Non-pigmented ciliary epithelial cell (primary cell): Measurements from ENCODE around the gene APPBP2.
"Not testable (repeated sequence)": the region's sequence is repeated elsewhere in the genome, so short reads cannot be mapped to it uniquely, and the experiment has no call there.

Experiments
- DNase-seq: peaks from one replicate; pipeline ENCODE4 v3.0.0-alpha.2; 2010; ENCODE audit warnings: low read depth

Gene APPBP2

DNA sequence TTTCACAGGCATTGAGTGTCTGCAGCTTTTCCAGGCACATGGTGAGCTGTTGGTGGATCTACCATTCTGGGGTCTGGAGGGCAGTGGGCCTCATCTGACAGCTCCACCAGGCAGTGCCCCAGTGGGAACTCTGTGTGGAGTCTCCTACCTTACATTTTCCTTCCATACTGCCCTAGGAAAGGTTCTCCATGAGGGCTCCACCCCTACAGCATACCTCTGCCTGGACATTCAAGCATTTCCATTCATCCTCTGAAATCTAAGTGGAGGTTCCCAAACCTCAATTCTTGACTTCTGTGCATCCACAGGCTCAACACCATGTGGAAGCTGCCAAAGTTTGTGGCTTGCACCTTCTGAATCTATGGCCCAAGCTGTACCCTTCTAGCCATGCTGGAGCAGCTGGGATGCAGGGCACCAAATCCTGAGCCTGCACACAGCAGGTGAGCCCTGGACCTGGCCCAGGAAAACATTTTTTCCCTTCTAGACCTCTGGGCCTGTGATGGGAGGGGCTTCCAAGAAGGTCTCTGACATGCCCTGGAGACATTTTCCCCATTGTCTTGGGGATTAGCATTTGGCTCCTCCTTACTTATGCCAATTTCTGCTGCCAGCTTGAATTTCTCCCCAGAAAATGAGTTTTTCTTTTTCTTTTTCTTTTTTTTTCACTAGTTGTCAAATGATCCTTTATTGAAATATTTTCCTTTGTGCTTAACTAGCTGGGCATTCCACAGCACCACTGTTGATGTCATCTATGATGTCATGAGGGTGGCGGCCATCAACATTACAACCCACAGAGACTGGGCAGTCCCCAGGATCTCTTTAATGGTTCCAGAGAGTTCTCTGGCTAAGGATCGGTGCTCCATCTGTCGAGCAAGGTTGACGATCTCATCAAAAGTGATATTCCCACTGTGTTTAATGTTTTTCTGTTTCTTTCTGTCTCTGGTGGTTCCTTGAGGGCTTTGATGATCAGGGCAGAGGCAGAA, 92.7 kb downstream of the APPBP2 start:
- not testable (repeated sequence) for DNase-seq

DNA sequence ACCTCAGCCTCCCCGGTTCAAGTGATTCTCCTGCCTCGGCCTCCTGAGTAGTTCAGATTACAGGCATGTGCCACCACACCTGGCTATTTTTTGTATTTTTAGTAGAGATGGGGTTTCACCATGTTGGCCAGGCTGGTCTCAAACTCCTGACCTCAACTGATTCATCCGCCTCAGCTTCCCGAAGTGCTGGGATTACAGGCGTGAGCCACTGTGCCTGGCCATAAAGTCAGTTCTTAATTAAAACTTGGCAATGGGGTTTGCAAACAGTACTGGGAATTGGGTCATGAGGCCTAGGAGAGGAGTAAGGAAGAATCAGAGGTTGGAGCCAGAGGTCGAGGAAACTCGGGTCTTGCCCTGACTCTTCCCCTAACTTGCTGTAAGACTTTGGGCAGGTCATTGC, 95.5 kb downstream of the APPBP2 start:
- not testable (repeated sequence) for DNase-seq

DNA sequence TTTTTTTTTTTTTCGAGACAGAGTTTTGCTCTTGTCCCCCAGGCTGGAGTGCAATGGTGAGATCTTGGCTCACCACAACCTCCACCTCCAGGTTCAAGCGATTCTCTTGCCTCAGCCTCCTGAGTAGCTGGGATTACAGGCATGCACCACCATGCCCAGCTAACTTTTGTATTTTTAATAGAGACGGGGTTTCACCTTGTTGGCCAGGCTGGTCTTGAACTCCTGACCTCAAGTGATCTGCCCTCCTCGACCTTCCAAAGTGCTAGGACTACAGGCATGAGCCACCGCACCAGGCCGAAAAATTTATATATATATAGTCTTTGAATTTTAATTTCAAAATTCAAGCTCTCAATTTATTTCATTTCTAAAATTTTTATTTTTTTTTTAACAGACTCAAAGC, 97.6 kb downstream of the APPBP2 start:
- DNase-seq, result not testable (repeated sequence)

GRCh38 chr17:60426596-60426995, 99.4 kb downstream of the APPBP2 start:
- DNase-seq, result no peak

GRCh38 chr17:60425626-60426025, 100.4 kb downstream of the APPBP2 start:
- no peak for DNase-seq

DNA sequence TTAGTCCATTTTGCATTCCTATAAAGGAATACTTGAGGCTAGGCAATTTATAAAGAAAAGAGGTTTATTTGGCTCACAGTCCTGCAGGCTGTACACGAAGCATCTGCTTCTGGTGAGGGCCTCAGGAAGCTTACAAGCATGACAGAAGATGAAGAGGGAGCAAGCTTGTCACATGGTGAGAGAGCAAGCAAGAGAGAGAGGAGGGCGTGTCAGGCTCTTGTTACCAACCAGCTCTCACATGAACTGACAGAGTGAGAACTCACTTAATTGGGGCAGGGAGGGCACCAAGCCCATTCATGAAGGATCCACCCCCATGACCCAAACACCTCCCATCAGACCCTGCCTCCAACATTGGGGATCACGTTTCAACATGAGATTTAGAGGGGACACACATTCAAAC, 102.2 kb downstream of the APPBP2 start:
- DNase-seq, result no peak

GRCh38 chr17:60422162-60422665, 103.8 kb downstream of the APPBP2 start, which contains the start of gene CHCT1:
Gene CHCT1 (plus strand): TSS chr17:60422489. CDS start chr17:60422593, 104 bp downstream.
- no peak for DNase-seq

GRCh38 chr17:60421273-60422161, 104.5 kb downstream of the APPBP2 start:
- DNase-seq, result no peak

- DNase-seq, result not testable (repeated sequence)
These were observed 106.2 kb downstream of the APPBP2 start for GRCh38 chr17:60419875-60420274.

DNA sequence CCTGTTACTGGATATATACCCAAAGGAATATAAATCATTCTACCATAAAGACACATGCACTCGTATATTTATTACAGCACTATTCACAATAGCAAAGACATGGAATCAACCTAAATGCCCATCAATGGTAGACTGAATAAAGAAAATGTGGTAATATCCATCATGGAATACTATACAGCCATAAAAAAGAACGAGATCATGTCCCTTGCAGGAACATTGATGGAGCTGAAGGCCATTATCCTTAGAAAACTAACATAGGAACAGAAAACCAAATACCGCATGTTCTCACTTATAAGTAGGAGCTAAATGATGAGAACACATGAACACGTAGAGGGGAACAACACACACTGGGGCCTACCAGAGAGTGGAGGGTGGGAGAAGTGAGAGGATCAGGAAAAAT, 107.0 kb downstream of the APPBP2 start:
- not testable (repeated sequence) for DNase-seq

- no peak for DNase-seq
These were observed 109.6 kb downstream of the APPBP2 start for GRCh38 chr17:60416368-60416925.

DNA sequence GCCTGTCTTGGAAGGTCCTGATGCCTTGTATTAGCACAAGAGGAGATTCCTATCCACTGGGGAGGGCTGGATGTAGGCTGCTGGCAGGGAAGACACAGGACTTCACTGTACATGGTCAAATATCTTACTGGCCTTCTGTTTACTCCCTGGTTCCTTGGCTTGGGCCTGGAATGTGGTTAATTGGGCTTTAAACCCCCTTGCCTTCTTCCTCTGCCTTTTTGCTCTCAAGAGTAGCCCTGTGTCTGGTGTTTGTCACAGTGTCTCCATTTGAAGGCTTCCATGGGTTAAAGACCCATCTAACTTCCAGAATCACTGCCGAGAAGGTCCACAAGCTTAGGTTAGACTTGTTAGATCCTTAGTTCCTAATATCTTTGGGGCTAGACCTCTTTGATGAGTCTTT, 110.9 kb downstream of the APPBP2 start:
- DNase-seq, result no peak

- DNase-seq, result no peak
These were observed 113.3 kb downstream of the APPBP2 start for GRCh38 chr17:60412701-60413100.

DNA sequence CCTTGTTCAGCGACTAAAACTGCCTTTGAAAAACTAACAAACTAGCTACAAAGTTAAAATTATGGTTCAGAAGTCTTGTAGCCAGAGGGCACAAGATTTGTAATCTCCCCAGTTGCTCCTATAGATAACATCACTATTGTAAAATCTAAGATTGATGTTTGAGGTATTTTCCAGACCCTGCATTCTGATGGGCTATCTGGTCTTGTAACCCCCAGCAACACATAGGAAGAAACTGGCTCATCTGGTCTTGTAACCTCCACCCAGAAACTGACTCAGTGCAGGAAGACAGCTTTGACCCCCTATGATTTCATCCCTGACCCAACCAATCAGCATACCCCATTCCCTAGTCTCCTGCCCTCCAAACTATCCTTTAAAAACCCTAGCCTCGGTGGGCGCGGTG, 116.0 kb downstream of the APPBP2 start:
- DNase-seq, result no peak

DNA sequence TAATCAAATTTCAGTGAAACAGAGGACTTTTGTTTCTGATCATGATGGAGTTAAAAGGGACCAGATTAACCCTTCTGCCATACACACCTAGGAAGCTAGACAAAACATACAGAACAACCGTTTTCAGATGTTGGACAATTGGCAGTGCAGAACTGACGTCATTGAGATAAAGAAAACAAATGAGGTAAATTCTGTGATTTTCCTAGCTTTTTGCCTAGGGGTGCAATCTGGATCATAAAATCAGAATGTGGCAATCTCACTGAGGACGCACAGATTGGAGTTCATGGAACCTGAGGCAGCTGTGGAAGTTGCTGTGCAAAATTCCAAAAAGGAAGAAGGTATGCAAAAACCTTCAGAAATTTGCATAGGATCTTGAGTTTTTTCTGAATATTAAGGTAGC, 119.2 kb downstream of the APPBP2 start:
- DNase-seq, result no peak

- DNase-seq, result no peak
These were observed 122.1 kb downstream of the APPBP2 start for GRCh38 chr17:60403962-60404361.

DNA sequence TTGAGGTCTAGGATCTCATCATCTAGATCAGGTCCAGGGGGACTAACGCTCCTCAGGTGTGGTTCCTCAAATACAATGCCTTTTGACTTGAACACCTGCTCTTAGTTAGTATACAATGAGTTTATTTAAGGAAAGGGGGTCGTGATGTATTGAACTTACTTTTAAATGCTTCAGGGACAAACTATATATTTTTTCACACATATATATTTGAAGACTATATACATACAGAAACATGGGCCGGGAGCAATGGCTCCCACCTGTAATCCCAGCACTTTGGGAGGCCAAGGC, 122.6 kb downstream of the APPBP2 start:
- DNase-seq, result no peak

- DNase-seq, result no peak
These were observed 124.2 kb downstream of the APPBP2 start for GRCh38 chr17:60401819-60402218.

GRCh38 chr17:60398227-60398959, 127.6 kb downstream of the APPBP2 start:
- no peak for DNase-seq

DNA sequence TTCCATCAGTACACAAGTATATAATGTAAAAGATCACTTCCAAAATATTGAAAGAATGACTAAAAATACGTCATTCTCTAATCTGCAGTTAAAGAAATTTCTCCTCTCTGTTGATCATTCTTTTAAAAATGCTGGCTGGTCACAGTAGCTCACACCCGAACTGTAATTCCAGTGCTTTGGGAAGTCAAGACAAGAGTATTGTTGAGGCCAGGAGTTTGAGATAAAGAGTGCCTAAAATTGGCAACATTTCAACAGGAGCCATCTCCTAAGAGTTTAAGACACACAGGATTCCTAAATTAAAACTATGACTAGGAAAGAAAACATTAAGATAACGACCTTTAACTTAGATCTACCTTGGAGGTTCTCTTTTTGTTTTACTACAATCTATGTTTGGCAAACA, 129.6 kb downstream of the APPBP2 start:
- DNase-seq, result no peak

DNA sequence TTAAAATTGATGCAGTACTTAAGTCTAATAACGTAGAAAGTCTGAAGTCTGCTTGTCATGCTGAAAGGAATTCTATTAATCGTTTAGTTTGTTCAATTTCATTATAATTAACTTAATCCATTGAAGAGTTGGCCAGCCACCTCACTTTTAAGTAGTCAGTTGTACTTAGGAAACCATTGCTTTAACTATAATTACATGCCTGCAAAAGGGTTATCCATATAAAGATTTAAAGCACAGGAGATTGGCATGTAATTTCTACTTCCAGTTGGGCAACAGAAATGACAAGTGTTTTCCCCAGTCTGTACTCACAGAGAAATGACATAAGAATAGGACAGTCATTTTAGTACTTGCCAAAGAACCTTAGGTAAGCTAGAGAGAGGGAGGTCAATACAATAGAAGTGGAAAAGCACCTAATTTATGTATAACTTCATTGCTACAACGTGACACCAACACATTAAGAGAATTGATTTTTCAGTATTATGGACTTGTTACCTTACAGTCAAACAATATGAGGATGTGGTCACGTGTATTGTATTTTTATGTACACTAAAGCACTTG, 130.5 kb downstream of the APPBP2 start:
- DNase-seq, result no peak
